Activated naive CD4-positive, alpha-beta T cell treated with anti-CD3 and anti-CD28 coated beads, Interleukin-2, amount 50 U/mL, for 24 hours (primary cell): ENCODE data around the gene APOBEC3H.
"Not testable (repeated sequence)": the region's sequence is repeated elsewhere in the genome, so short reads cannot be mapped to it uniquely, and the experiment has no call there.

ENCODE experiments used
- H3K27ac Mint-ChIP-seq: one replicate; pipeline ENCODE4 v1.8.0; 2021; ENCODE audit warnings: mild to moderate bottlenecking, mixed read lengths
- H3K27me3 Mint-ChIP-seq: one replicate; pipeline ENCODE4 v1.8.0; 2021; ENCODE audit warnings: mixed read lengths
- H3K36me3 Mint-ChIP-seq: one replicate; pipeline ENCODE4 v1.8.0; 2021; ENCODE audit warnings: mixed read lengths
- H3K4me1 Mint-ChIP-seq: one replicate; pipeline ENCODE4 v1.8.0; 2021; ENCODE audit warnings: mixed read lengths
- H3K4me3 Mint-ChIP-seq: one replicate; pipeline ENCODE4 v1.8.0; 2021; ENCODE audit warnings: mild to moderate bottlenecking, mixed read lengths
- H3K9me3 Mint-ChIP-seq: one replicate; pipeline ENCODE4 v1.8.0; 2021; ENCODE audit warnings: mixed read lengths

APOBEC3H gene

DNA sequence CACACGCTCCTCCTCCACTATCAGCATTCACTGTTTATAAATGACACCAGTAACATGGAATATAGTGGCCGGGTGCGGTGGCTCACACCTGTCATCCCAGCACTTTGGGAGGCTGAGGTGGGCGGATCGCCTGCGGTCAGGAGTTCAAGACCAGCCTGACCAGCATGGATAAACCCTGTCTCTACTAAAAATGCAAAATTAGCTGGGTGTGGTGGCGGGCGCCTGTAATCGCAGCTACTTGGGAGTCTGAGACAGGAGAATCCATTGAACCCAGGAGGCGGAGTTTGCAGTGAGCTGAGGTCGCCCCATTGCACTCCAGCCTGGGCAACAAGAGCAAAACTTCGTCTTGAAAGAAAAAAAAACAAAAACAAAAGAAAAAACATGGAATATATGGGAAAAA lies 19.1 kb upstream of the APOBEC3H start:
- H3K27ac Mint-ChIP-seq: peak overlapping the region; percentile 92
- H3K9me3 Mint-ChIP-seq, H3K36me3 Mint-ChIP-seq, H3K27me3 Mint-ChIP-seq: not testable (repeated sequence)
- peak overlapping the region; percentile 85 for H3K4me3 Mint-ChIP-seq
- peaks cover 42% of the 10 kb centered on the region for H3K4me1 Mint-ChIP-seq

DNA sequence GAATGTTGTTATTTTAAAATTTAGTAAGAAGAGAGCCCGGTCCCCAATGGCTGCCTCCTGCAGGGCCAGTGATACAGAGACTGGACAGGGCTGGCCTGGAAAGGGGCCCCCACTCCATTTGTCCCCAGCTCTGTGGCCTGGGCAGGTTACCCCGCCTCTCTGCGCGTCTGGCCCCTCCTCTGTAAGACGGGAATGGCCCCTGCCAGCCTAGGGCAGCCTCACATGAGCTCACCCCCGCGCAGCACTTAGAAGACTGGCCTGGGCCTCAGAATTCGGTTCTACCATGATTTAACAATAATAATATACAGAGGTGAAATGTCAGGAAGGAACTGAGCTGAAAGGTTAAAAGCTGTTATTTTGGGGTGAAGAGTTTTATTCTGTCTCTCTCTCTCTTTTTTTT lies 18.7 kb upstream of the APOBEC3H start:
- Mint-ChIP-seq H3K27ac (no peak overlapping the region), H3K4me1 (peaks cover 42% of the 10 kb centered on the region), H3K27me3 (no peaks in the 10 kb centered on the region), H3K4me3 (peak overlapping the region; percentile 85), H3K36me3 (peaks cover 5% of the 10 kb centered on the region), H3K9me3 (no peaks in the 10 kb centered on the region)

GRCh38 chr22:39079054-39079637 lies 17.9 kb upstream of the APOBEC3H start:
- not testable (repeated sequence) for H3K9me3 Mint-ChIP-seq, H3K27me3 Mint-ChIP-seq, H3K27ac Mint-ChIP-seq, H3K36me3 Mint-ChIP-seq
- Mint-ChIP-seq H3K4me1 (peaks cover 39% of the 10 kb centered on the region), H3K4me3 (peak overlapping the region; percentile 85)

DNA sequence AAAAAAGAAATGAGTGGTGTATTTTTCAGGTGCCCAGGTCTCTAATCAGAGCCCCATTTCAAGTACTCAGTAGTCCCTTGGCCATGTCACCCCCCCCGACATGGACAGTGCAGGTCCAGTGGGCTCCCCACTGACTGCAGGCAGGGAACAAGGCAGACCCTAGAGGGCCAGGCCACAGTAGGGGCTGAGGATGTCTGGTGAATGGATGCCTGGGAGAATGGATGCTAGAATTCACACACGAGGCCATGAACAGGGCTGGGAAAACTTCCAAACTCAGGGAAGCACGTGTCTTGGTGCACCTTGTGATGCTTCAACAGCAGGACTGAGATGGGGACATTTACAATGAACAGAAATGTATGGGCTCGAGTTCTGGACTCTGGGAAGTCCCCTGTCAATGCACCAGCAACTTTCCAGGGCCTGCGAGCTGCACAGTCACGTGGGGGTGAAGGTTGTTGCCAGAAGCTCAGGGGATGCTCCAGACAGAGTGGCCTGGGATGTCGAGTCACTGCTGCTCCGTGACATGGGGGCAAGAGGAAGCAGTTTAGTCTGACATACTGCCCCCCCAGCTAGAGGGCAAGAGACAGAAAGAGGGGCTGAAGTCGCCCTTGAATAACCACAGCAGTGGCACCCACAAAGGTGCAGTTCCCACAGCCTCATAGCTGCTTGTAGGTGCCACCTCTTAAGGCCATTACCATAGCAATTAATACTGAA lies 16.8 kb upstream of the APOBEC3H start:
- H3K36me3 Mint-ChIP-seq: peaks cover 5% of the 10 kb centered on the region
- no peak overlapping the region for H3K27ac Mint-ChIP-seq
- peaks cover 38% of the 10 kb centered on the region for H3K4me1 Mint-ChIP-seq
- peak overlapping the region; percentile 33 for H3K4me3 Mint-ChIP-seq
- H3K9me3 Mint-ChIP-seq: no peaks in the 10 kb centered on the region
- H3K27me3 Mint-ChIP-seq: no peaks in the 10 kb centered on the region

DNA sequence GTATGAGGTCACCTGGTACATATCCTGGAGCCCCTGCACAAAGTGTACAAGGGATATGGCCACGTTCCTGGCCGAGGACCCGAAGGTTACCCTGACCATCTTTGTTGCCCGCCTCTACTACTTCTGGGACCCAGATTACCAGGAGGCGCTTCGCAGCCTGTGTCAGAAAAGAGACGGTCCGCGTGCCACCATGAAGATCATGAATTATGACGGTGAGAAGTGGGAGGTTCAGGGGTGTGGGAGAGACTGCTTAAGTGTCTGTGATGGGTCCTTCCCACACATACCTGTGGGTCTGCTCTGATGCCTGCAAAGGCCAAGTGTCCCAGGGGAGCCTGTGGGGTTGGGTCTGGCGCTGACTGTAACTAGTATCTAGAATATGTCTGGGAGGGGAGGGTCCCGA lies 16.0 kb upstream of the APOBEC3H start:
- Mint-ChIP-seq H3K27me3 (no peaks in the 10 kb centered on the region), H3K36me3 (peaks cover 5% of the 10 kb centered on the region), H3K4me3 (peak overlapping the region; percentile 7), H3K9me3 (no peaks in the 10 kb centered on the region), H3K4me1 (peaks cover 38% of the 10 kb centered on the region), H3K27ac (no peak overlapping the region)

- H3K9me3 Mint-ChIP-seq: no peaks in the 10 kb centered on the region
- no peaks in the 10 kb centered on the region for H3K27me3 Mint-ChIP-seq
- no peak overlapping the region for H3K4me3 Mint-ChIP-seq
- no peak overlapping the region for H3K27ac Mint-ChIP-seq
- H3K4me1 Mint-ChIP-seq: peaks cover 33% of the 10 kb centered on the region
- peaks cover 7% of the 10 kb centered on the region for H3K36me3 Mint-ChIP-seq
These were observed 15.4 kb upstream of the APOBEC3H start for GRCh38 chr22:39081598-39081997.

DNA sequence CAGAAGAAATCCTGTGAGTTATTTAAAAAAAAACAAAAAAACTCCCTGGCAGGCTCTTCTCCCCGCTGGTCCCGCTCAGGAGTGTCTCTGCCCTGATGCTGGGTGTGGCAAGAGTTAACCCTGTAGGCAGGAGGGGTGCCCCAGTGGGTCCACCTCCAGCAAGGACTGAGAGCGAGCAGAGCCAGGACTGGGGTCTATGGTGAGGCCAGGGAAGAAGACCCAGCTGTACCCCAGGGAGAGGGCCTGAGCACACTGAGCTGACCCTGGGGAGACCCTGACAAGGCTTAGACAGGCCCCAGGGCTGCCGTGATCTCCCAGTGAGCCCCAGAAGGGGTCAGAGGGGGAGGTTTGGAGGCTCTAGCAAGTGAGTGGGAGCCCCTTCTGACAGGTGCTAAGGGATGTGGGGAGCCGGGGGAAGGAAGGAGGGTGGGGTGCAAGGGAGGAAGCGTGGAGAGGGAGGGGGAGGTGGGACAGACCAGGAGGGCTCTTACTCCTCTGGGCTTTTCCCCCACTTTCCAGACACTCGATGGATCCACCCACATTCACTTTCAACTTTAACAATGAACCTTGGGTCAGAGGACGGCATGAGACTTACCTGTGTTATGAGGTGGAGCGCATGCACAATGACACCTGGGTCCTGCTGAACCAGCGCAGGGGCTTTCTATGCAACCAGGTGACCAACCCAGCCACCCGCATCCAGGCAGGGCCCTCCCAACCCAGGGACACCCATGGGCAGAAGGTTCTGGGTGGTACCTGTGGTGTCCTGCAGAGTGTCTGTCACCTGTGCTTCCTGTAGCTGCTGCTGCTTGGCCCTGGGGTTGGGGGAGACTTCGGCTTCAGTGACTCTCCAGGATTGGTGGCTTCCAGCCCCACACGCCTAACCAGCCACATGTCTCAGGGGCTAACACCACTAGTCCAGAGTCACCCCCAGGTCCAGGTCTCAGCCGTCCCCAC lies 13.6 kb upstream of the APOBEC3H start:
- peaks cover 34% of the 10 kb centered on the region for H3K4me1 Mint-ChIP-seq
- H3K27ac Mint-ChIP-seq: no peak overlapping the region

DNA sequence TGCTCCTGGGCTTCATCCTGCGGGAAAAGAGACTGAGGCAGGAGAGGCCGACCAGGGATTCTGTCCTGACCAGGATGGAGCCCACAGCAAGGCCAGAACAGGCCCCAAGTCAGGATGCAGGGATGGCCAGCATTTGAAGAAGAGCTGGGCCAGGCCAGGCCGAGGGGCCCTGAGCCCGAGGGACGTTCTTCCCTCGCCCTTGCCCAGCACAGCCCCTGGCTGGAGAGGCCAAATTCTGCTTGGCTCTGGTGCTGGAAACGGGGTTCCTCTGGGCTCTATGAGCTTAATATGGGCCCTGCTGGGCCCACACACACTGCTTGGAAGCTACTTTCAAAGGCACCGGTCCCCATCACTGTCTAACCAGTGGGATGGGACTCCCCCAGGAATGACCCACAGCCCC lies 12.4 kb upstream of the APOBEC3H start:
- no peaks in the 10 kb centered on the region for H3K9me3 Mint-ChIP-seq
- H3K4me1 Mint-ChIP-seq: peaks cover 42% of the 10 kb centered on the region
- no peak overlapping the region for H3K4me3 Mint-ChIP-seq
- H3K27me3 Mint-ChIP-seq: no peaks in the 10 kb centered on the region
- peak overlapping the region; percentile 12 for H3K27ac Mint-ChIP-seq
- H3K36me3 Mint-ChIP-seq: peaks cover 7% of the 10 kb centered on the region

More for the DNA sequence above, 13.6 kb upstream of the APOBEC3H start:
- Mint-ChIP-seq H3K27me3 (no peaks in the 10 kb centered on the region), H3K9me3 (no peaks in the 10 kb centered on the region), H3K4me3 (no peak overlapping the region), H3K36me3 (peaks cover 7% of the 10 kb centered on the region)

DNA sequence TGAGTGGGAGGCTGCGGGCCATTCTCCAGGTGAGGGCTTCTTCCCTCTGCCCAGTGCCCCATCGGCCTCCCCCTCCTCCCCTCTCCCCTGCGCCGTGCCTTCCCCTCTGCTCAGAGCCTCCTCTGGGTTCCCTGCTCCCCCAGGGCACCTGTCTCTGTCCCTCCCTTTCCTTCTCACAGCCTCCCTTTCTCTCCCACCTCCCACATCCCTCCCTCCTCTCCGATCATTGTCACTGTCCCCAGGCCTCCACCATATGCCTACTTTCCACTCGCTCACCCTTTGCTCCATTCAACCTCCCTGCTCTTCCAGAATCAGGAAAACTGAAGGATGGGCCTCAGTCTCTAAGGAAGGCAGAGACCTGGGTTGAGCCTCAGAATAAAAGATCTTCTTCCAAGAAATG lies 9.9 kb upstream of the APOBEC3H start:
- H3K27me3 Mint-ChIP-seq: no peaks in the 10 kb centered on the region
- H3K36me3 Mint-ChIP-seq: peaks cover 1% of the 10 kb centered on the region
- H3K9me3 Mint-ChIP-seq: no peaks in the 10 kb centered on the region
- no peak overlapping the region for H3K4me3 Mint-ChIP-seq
- peaks cover 49% of the 10 kb centered on the region for H3K4me1 Mint-ChIP-seq
- H3K27ac Mint-ChIP-seq: peak overlapping the region; percentile 10

- no peak overlapping the region for H3K4me3 Mint-ChIP-seq
- H3K9me3 Mint-ChIP-seq: no peaks in the 10 kb centered on the region
- peaks cover 1% of the 10 kb centered on the region for H3K36me3 Mint-ChIP-seq
- peak overlapping the region; percentile 14 for H3K27ac Mint-ChIP-seq
- no peaks in the 10 kb centered on the region for H3K27me3 Mint-ChIP-seq
- H3K4me1 Mint-ChIP-seq: peaks cover 57% of the 10 kb centered on the region
These were observed 9.0 kb upstream of the APOBEC3H start for GRCh38 chr22:39087881-39088684.

DNA sequence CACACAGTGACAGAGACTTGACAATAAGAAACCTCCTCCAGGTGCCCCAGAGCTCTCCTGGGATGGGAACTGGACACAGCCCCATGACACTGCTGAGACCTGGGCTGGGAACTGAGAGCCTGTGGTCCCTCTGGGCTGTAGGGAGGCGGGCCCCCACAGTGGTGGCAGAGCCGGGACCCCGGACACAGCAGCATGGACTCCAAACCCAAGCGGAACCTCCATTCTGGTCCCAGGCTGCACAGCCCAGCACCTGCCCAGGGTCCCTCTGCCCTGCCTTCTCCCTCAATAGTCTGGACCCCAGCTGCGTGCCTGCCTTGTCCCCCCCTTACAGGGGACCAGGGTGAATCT lies 8.4 kb upstream of the APOBEC3H start:
- H3K4me3 Mint-ChIP-seq: no peak overlapping the region
- H3K27me3 Mint-ChIP-seq: no peaks in the 10 kb centered on the region
- H3K9me3 Mint-ChIP-seq: no peaks in the 10 kb centered on the region
- peaks cover 58% of the 10 kb centered on the region for H3K4me1 Mint-ChIP-seq
- peak overlapping the region; percentile 14 for H3K27ac Mint-ChIP-seq
- peaks cover 1% of the 10 kb centered on the region for H3K36me3 Mint-ChIP-seq

DNA sequence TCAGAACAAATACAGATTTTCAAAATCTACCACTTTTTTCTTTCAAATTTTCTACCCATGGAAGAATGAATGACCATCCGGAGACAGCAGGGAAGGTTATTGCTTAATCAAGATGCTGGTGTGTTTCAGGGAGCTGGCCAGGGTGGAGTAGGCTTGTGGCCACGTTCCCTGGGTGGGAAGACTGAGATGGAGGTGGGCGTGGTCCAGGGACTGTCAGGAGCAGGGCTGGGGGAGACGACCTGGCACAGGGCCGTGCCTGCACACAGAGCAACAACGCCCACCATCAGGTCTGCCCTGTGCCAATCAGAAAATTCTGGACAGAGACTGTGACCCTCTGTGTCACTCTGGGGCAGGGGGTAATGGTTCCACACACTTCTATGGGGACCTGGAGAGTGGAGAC lies 7.1 kb upstream of the APOBEC3H start:
- Mint-ChIP-seq H3K4me3 (peak overlapping the region; percentile 64), H3K27me3 (no peaks in the 10 kb centered on the region), H3K36me3 (peaks cover 1% of the 10 kb centered on the region), H3K27ac (peak overlapping the region; percentile 96), H3K9me3 (no peaks in the 10 kb centered on the region), H3K4me1 (peaks cover 68% of the 10 kb centered on the region)

DNA sequence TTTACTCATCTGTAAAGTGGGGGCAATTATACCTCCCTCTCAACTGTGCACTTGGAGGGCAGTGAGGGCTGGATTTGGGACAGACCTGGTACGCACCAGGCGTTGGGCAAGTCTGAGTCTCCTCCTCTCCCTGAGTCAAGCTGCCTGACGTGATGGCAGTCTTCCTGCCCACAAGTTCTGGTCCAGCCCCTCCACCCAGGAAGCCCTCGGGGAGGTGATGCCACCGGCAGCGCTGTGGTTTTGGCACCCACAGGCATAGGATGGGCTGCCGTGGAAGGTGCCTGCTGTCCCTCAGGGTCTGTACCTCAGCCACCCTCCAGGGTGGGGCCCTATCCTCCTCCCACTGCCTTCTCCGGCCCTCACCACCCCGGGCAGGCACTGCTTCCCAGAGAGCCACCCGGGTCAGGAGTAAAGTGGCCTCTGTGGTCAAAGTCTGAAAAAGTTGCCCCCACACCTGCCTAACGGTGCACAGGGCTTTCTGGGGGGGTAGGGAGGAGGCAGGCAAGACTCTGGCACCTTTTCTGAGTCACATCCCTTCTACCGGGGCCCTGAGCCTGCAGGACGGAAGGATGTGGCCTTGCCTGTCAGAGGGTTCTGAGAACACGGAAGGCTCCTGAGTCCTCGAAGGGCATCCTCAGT lies 6.5 kb upstream of the APOBEC3H start:
- Mint-ChIP-seq H3K4me1 (peaks cover 74% of the 10 kb centered on the region), H3K36me3 (peaks cover 1% of the 10 kb centered on the region), H3K27me3 (no peaks in the 10 kb centered on the region), H3K9me3 (no peaks in the 10 kb centered on the region), H3K27ac (peak overlapping the region; percentile 96), H3K4me3 (peak overlapping the region; percentile 64)

DNA sequence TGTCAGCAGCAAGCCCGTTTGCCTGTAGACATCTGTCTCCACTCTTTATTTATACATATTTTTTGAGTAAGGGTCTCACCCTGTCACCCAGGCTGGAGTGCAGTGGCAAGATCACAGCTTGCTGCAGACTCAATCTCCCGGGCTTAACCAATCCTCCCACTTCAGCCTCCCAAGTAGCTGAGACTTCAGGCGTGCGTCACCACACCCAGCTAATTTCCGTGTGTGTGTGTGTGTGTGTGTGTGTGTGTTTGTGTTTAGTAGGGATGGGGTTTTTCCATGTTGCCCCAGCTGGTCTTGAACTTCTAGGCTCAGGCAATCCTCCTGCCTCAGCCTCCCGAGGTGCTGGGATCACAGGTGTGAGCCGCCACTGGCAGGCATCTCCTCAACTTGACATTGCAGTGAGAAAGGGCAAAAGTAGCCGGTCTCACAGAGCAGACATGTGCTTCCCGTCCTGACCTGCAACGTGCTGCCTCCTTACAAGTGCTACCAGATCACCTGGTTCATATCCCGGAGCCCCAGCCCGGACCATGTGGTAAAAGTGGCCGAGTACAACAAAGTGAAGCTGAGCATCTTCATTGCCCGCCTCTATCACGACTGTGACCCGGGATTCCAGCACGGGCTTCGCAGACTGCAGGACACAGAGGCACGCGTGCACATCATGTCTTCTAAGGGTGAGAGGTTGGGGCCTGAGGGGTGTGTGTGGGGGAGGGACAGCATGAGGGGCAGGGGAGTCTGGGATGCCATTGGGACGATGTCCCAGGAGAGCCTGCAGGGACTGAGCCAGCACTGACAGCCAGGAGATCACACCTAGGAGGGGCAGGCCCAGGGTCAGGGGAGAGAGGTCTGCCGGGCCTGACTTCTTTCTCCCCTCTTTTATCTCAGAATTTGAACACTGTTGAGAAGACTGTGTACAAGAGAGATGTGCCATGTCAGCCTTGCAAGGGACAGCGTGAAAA lies 5.6 kb upstream of the APOBEC3H start:
- H3K27ac Mint-ChIP-seq: peak overlapping the region; percentile 96
- no peaks in the 10 kb centered on the region for H3K9me3 Mint-ChIP-seq
- no peaks in the 10 kb centered on the region for H3K36me3 Mint-ChIP-seq
- peaks cover 78% of the 10 kb centered on the region for H3K4me1 Mint-ChIP-seq
- H3K27me3 Mint-ChIP-seq: no peaks in the 10 kb centered on the region
- peak overlapping the region; percentile 64 for H3K4me3 Mint-ChIP-seq
